Psoas muscle (tissue), 8 donors: ENCODE measurements around the gene COL2A1. TPM values are rescaled to one million over a fixed set of nuclear protein-coding genes. Genes with fewer than 3 reads are reported as not detected.

Source experiments
- ATAC-seq, 4 donors: fragments of 200-7000 bp; cut with Tn5 transposase; one replicate each; pipeline ENCODE4 v1.9.1; 2020; ENCODE audit warnings: moderate library complexity in 3 of 4, mild to moderate bottlenecking in 2 of 4
- DNase-seq, 2 donors: peaks; one replicate each; pipeline ENCODE4 v3.0.0-alpha.2; 2020
- H3K27ac ChIP-seq: fragments of 200-600 bp; one replicate; pipeline ENCODE4 v1.8.0; 2022
- H3K27me3 ChIP-seq, 3 donors: fragments of 200-600 bp in 1 of 3; one replicate each; pipeline versions ENCODE4 v1.6.1 to v1.8.0; 2013 to 2022; ENCODE audit warnings: low read length in 2 of 3, mild to moderate bottlenecking in 2 of 3, moderate library complexity in 1 of 3; ENCODE audit not compliant: insufficient read depth in 3 of 3
- H3K36me3 ChIP-seq, 2 donors: fragments of 200-600 bp in 1 of 2; one replicate each; pipeline versions ENCODE4 v1.6.1 to v1.8.0; 2013 to 2022; ENCODE audit warnings: low read depth in 1 of 2, mild to moderate bottlenecking in 1 of 2, moderate library complexity in 1 of 2; ENCODE audit not compliant: insufficient read depth in 1 of 2
- H3K4me1 ChIP-seq: fragments of 200-600 bp; one replicate; pipeline ENCODE4 v1.8.0; 2022
- H3K4me3 ChIP-seq: fragments of 200-600 bp; one replicate; pipeline ENCODE4 v1.8.0; 2022; ENCODE audit warnings: mild to moderate bottlenecking
- H3K9me3 ChIP-seq: fragments of 200-600 bp; one replicate; pipeline ENCODE4 v1.8.0; 2022
- WGBS, 3 donors: extraction: QIAGEN DNeasy Blood & Tissue Kit; methylation state at CpG; one replicate each; pipeline versions ENCODE4 v1.1.6 to v1.1.7; 2013; 5-methylcytosine and 5-hydroxymethylcytosine counted together
- intact Hi-C, 2 donors: fragments of 100-400 bp; cut with DNase I; formaldehyde crosslinking; loops; one replicate each; pipeline versions ENCODE4 v1.11.0 to v1.14.2; 2022
- polyA plus RNA-seq, 3 donors: library from polyadenylated mRNA; stranded (reverse); fragments of 200-250 nt; gene quantifications; one replicate each; pipeline ENCODE4 v1.2.3, GENCODE V29; 2013
- total RNA-seq, 4 donors: library from RNA; stranded (reverse); fragmentation: NEBNext Ultra II Directional in 2 of 4; extraction: Animal tissue kit (Norgen Biotek cat#: 25700) in 2 of 4; gene quantifications; one replicate each; pipeline versions ENCODE4 v1.2.1 to v1.2.4, GENCODE V29; 2021 to 2023
- TF ChIP-seq, protein P1 (sequence below): fragments of 200-600 bp; IDR thresholded peaks from one replicate; pipeline ENCODE4 v1.8.0; 2022; ENCODE audit warnings: antibody characterized with exemption
- donor health status: healthy with polysubstance abuse.
- donor health status: DM: no; HTN: no; CAD: no; lungs with moderate emphysema.
- donor health status: Bipolar disorder and iron deficiency.
- donor health status: healthy.
- donor health status: DM: yes; HTN: yes; CAD: no.
- donor health status: DM: no; HTN: no; CAD: no.
- donor health status: DM: no; HTN: no; CAD: no.
- donor health status: DM: yes; HTN: yes; CAD: no.

COL2A1 gene
- total and polyA plus RNA-seq, 7 donors: 0.06 to 0.41 (median 0.07) TPM; not detected in 4

DNA sequence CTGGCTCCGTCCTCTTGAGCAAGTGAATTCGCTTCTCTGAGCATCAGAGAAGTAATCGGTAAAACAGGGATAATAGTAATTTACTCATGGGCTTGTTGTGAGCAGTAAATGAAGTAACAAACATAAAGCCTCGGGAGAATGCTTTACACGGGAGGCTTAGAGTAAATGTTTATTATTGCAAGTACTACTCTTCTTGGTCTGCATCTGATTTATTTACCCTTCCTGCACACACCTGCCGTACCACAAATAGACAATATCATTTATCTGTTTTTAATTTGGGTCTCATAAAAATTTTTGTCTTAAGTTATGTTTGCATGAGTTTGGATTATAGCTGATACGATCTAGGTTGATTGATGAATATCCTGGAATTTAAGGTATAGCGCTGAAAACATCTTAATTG lies 7.8 kb upstream of the COL2A1 start:
- TF ChIP-seq, protein P1, sequence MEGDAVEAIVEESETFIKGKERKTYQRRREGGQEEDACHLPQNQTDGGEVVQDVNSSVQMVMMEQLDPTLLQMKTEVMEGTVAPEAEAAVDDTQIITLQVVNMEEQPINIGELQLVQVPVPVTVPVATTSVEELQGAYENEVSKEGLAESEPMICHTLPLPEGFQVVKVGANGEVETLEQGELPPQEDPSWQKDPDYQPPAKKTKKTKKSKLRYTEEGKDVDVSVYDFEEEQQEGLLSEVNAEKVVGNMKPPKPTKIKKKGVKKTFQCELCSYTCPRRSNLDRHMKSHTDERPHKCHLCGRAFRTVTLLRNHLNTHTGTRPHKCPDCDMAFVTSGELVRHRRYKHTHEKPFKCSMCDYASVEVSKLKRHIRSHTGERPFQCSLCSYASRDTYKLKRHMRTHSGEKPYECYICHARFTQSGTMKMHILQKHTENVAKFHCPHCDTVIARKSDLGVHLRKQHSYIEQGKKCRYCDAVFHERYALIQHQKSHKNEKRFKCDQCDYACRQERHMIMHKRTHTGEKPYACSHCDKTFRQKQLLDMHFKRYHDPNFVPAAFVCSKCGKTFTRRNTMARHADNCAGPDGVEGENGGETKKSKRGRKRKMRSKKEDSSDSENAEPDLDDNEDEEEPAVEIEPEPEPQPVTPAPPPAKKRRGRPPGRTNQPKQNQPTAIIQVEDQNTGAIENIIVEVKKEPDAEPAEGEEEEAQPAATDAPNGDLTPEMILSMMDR: no peak

DNA sequence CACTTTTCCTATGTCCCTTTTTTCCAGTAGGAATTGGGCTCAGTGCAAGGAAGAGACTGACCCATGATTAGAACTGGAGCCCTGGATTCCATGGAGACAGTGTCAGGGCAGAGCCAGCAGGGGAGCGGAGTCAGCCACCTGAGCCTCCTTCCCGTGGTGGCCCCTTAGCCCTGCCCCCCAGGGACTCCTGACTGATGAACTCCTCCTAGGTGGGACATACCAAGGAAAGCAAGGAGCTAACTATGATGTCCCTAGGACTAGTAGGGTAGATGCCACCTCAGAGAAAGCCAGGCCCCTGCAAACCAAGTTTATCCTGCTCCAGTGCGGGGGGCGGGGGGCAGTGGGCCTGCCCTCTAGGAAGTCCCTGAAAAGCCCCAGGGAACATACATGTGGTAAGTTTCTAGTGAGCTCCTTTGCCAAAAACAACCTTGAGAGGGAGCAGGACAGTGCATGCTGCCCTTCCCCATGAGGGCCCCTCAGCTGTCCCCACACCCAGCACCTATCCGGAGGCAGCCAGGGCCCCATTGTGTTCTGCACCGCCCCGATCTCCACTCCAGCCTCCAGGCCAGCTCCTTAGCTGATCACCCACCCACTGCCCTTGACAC lies 6.2 kb upstream of the COL2A1 start:
- H3K27me3 ChIP-seq: peaks cover 0 to 25% (median 0%) of the 10 kb centered on the region in 3 donors
- no peaks in the 10 kb centered on the region for H3K9me3 ChIP-seq
- H3K36me3 ChIP-seq: no peaks in the 10 kb centered on the region
- intact Hi-C loops: loop anchor here in 1 of 2 donors (2.0 kb wide), 1 partner anchor 32 kb away; no protein-coding TSS in a partner anchor
- no peak for ATAC-seq
- no peaks in the 10 kb centered on the region for H3K4me1 ChIP-seq
- no peak overlapping the region for H3K27ac ChIP-seq
- no peak for DNase-seq
- TF ChIP-seq, protein P1: no peak
- no peak overlapping the region for H3K4me3 ChIP-seq
- 68 to 74% (median 69%) methylated on average over 7 of the region's 7 CpGs for WGBS, 3 donors

More for the DNA sequence above, 7.8 kb upstream of the COL2A1 start:
- Histone ChIP-seq H3K36me3 (no peaks in the 10 kb centered on the region), H3K4me1 (no peaks in the 10 kb centered on the region), H3K9me3 (no peaks in the 10 kb centered on the region), H3K27me3 (peaks cover 0 to 10% (median 0%) of the 10 kb centered on the region in 3 donors), H3K4me3 (no peak overlapping the region), H3K27ac (no peak overlapping the region)
- 69 to 73% (median 73%) methylated on average over 8 of the region's 8 CpGs for WGBS, 3 donors
- intact Hi-C loops: no loop called here
- no peak for DNase-seq
- ATAC-seq: no peak

DNA sequence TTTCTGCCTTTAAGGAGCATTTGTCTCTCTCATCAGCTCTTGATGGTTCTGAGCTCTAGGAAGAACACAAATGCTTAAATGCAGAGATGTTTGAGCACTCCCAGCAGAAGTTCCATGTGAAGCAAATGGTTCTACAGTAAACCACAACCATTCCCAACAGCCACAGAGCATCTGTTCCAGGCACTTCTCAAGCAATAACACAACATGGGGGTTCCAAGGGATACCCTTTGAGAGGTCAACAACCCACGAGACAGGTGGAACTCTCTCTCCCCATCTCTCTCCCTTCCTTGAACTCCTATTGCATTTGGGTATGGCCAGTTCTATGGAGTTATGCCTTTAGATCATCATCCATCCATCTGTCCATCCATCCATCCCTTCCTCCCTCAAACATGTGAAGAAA lies 5.2 kb upstream of the COL2A1 start:
- Histone ChIP-seq H3K27ac (no peak overlapping the region), H3K27me3 (peaks cover 0 to 35% (median 8%) of the 10 kb centered on the region in 3 donors), H3K4me3 (no peak overlapping the region), H3K36me3 (no peaks in the 10 kb centered on the region), H3K4me1 (peaks cover 8% of the 10 kb centered on the region), H3K9me3 (no peaks in the 10 kb centered on the region)
- DNase-seq (no peak), ATAC-seq (no peak)
- TF ChIP-seq, protein P1: no peak
- 35 to 95% (median 60%) methylated on average over 1 of the region's 1 CpG for WGBS, 3 donors
- intact Hi-C loops: no loop called here

DNA sequence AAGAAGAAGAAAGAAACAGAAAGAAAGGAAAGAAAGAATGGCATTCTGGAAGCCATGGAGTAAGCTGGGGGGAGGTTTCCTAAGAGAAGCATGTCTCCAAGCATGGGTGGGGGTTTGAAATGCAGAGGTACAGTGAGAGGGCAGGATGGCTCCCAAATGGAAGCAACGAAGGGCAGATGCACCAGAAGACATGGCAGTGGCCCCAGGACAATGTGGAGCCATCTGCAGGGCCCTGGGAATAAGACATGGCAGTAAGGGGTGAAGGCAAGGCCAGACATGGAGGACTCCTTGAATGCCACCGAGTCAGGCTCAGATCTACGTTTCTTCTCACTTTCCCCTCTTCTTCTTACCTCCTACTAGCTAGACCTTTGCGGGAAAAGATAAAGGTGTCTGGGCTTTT lies 4.7 kb upstream of the COL2A1 start:
- Histone ChIP-seq H3K27me3 (peaks cover 0 to 41% (median 10%) of the 10 kb centered on the region in 3 donors), H3K9me3 (no peaks in the 10 kb centered on the region), H3K4me3 (no peak overlapping the region), H3K4me1 (peaks cover 13% of the 10 kb centered on the region), H3K36me3 (no peaks in the 10 kb centered on the region), H3K27ac (no peak overlapping the region)
- no peak for ATAC-seq
- 73 to 87% (median 73%) methylated on average over 4 of the region's 4 CpGs for WGBS, 3 donors
- intact Hi-C loops: no loop called here
- TF ChIP-seq, protein P1: no peak
- DNase-seq: no peak

DNA sequence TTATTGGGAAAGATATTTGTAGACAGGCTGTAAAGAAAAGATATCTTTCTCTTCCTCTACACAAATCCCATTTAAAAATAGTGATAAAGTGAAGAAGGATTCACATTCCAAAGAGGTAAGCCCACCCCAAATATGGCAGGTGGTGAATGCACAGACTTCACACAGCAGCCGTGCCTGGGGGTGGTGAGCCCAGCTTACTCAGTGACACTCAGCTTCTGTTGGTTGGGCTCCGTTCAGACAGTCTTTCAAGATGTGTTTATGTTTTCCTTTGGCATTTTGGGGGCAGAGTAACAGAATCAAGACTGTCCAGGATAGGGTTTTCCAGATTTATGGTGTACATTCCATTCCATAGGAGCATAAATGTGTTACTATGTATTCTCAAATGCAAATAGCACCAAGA lies 4.1 kb upstream of the COL2A1 start:
- TF ChIP-seq, protein P1: no peak
- 45 to 56% (median 47%) methylated on average over 2 of the region's 2 CpGs for WGBS, 3 donors
- no peaks in the 10 kb centered on the region for H3K9me3 ChIP-seq
- H3K36me3 ChIP-seq: no peaks in the 10 kb centered on the region
- ATAC-seq (no peak), DNase-seq (no peak)
- intact Hi-C loops: no loop called here
- H3K27ac ChIP-seq: no peak overlapping the region
- H3K27me3 ChIP-seq: peaks cover 0 to 47% (median 13%) of the 10 kb centered on the region in 3 donors
- peaks cover 19% of the 10 kb centered on the region for H3K4me1 ChIP-seq
- no peak overlapping the region for H3K4me3 ChIP-seq
